Renal pelvis (tissue), 12 donors: Measurements from ENCODE around the gene SAMD14. TPM values are rescaled to one million over a fixed set of nuclear protein-coding genes. Genes with fewer than 3 reads are reported as not detected.

Source experiments
- DNase-seq: peaks from one replicate; pipeline ENCODE4 v3.0.0-alpha.2; 2013
- long read RNA-seq, 16 experiments: transcript quantifications; one replicate each; lab custom pipeline, GENCODE V29; 2026
- polyA plus RNA-seq, 3 donors: library from polyadenylated mRNA; unstranded; fragments of 120-200 nt; gene quantifications; one replicate each; pipeline ENCODE4 v1.2.1, GENCODE V29; 2013; ENCODE audit not compliant: insufficient read length in 3 of 3

Gene SAMD14
- polyA plus RNA-seq, result 10 to 100 TPM; 14.8 to 18.7 (median 17.9) TPM
- long read RNA-seq, donor 1, full-length matches to known transcripts, result 3 of 3 reads
- long read RNA-seq, donor 1, partial matches to known transcripts, result 0 of 3 reads
- long read RNA-seq, donor 1, other reads (novel, unspliced or antisense), result 0 of 3 reads
- long read RNA-seq, donor 2, full-length matches to known transcripts, result 4 of 113 reads
- long read RNA-seq, donor 2, partial matches to known transcripts, result 55 of 113 reads
- long read RNA-seq, donor 2, other reads (novel, unspliced or antisense), result 54 of 113 reads
- long read RNA-seq, donor 3, full-length matches to known transcripts, result 3 of 3 reads
- long read RNA-seq, donor 3, partial matches to known transcripts, result 0 of 3 reads
- long read RNA-seq, donor 3, other reads (novel, unspliced or antisense), result 0 of 3 reads
- long read RNA-seq, donor 4, full-length matches to known transcripts, result 6 of 110 reads
- long read RNA-seq, donor 4, partial matches to known transcripts, result 104 of 110 reads
- long read RNA-seq, donor 4, other reads (novel, unspliced or antisense), result 0 of 110 reads
- long read RNA-seq, donor 5, result 0 reads
- long read RNA-seq, donor 6, partial matches to known transcripts, result 0 of 1 reads
- long read RNA-seq, donor 6, other reads (novel, unspliced or antisense), result 0 of 1 reads
- long read RNA-seq, donor 7, partial matches to known transcripts, result 5 of 6 reads
- long read RNA-seq, donor 7, other reads (novel, unspliced or antisense), result 0 of 6 reads
- long read RNA-seq, donor 8, result 0 reads
- long read RNA-seq, donor 9, full-length matches to known transcripts, result 3 of 3 reads
- long read RNA-seq, donor 9, partial matches to known transcripts, result 0 of 3 reads
- long read RNA-seq, donor 9, other reads (novel, unspliced or antisense), result 0 of 3 reads
- long read RNA-seq, donor 10, full-length matches to known transcripts, result 3 of 3 reads
- long read RNA-seq, donor 10, partial matches to known transcripts, result 0 of 3 reads
- long read RNA-seq, donor 10, other reads (novel, unspliced or antisense), result 0 of 3 reads
- long read RNA-seq, donor 11, full-length matches to known transcripts, result 1 of 1 reads
- long read RNA-seq, donor 11, partial matches to known transcripts, result 0 of 1 reads
- long read RNA-seq, donor 11, other reads (novel, unspliced or antisense), result 0 of 1 reads
- long read RNA-seq, donor 12, full-length matches to known transcripts, result 5 of 5 reads
- long read RNA-seq, donor 12, partial matches to known transcripts, result 0 of 5 reads
- long read RNA-seq, donor 12, other reads (novel, unspliced or antisense), result 0 of 5 reads
- long read RNA-seq, donor 13, result 0 reads
- long read RNA-seq, donor 14, result 0 reads
- long read RNA-seq, donor 15, result 0 reads
- long read RNA-seq, donor 16, full-length matches to known transcripts, result 4 of 4 reads
- long read RNA-seq, donor 16, partial matches to known transcripts, result 0 of 4 reads
- long read RNA-seq, donor 16, other reads (novel, unspliced or antisense), result 0 of 4 reads

- no peak for DNase-seq
Measured at GRCh38 chr17:50129728-50130558, at the start of gene SAMD14. Gene SAMD14, minus strand, starts transcription at chr17:50130160. Its CDS starts 5,201 bp downstream, at chr17:50124959.

GRCh38 chr17:50177983-50178834 lies 48.2 kb upstream of the SAMD14 start:
- DNase-seq, result no peak

- DNase-seq, result no peak
Measured at GRCh38 chr17:50177476-50177875, 47.5 kb upstream of the SAMD14 start.

- DNase-seq, result no peak
Measured at GRCh38 chr17:50176559-50177357, 46.8 kb upstream of the SAMD14 start.

GRCh38 chr17:50175035-50175807 lies 45.3 kb upstream of the SAMD14 start:
- no peak for DNase-seq

- DNase-seq, result no peak
Measured at GRCh38 chr17:50174444-50174843, 44.5 kb upstream of the SAMD14 start.

GRCh38 chr17:50173335-50173941 lies 43.5 kb upstream of the SAMD14 start:
- DNase-seq, result no peak

GRCh38 chr17:50172936-50173334 lies 43.0 kb upstream of the SAMD14 start:
- no peak for DNase-seq

- no peak for DNase-seq
Measured at GRCh38 chr17:50172130-50172529, 42.2 kb upstream of the SAMD14 start.

- no peak for DNase-seq
Measured at GRCh38 chr17:50171371-50172071, 41.6 kb upstream of the SAMD14 start.

GRCh38 chr17:50170662-50171370 lies 40.9 kb upstream of the SAMD14 start:
- no peak for DNase-seq

- no peak for DNase-seq
Measured at GRCh38 chr17:50169881-50170459, 40.0 kb upstream of the SAMD14 start.

GRCh38 chr17:50169121-50169764 lies 39.3 kb upstream of the SAMD14 start:
- DNase-seq, result no peak

- DNase-seq, result no peak
Measured at GRCh38 chr17:50168319-50168718, 38.4 kb upstream of the SAMD14 start.

- DNase-seq, result no peak
Measured at GRCh38 chr17:50167371-50167770, 37.4 kb upstream of the SAMD14 start.
